Measurements from ENCODE around the gene HIBCH. TPM values are rescaled to one million over a fixed set of nuclear protein-coding genes. Genes with fewer than 3 reads are reported as not detected.

Gene HIBCH
- 15.8 and 17.5 TPM in 2 replicates for total RNA-seq

GRCh38 chr2:190319555-190320498 is at the start of gene HIBCH:
TSS of gene HIBCH (minus strand) at chr2:190319826. CDS start at chr2:190319750, 76 bp downstream.

GRCh38 chr2:190343536-190344275 is 24.1 kb upstream of the HIBCH start, which contains the start of gene INPP1:
TSS of gene INPP1 (plus strand) at chr2:190343589. CDS start at chr2:190360103, 16,514 bp downstream.

Other genes starting within 250 kb of the HIBCH start
- 7.2 and 8.0 TPM in 2 replicates for gene INPP1, start 23.8 kb upstream of the HIBCH start, total RNA-seq
- gene MFSD6, start 88.5 kb upstream of the HIBCH start, total RNA-seq = 4.6 and 12.9 TPM in 2 replicates
- gene NEMP2, start 214.9 kb upstream of the HIBCH start, total RNA-seq = 2.1 and 3.7 TPM in 2 replicates